ENCODE measurements around the gene TRMT2A.
A peak's percentile ranks its signal among the peaks of the same experiment; 100 is the strongest.

TRMT2A gene

GRCh38 chr22:20130731-20131596 lies 13.9 kb upstream of the TRMT2A start:
- peak; percentile 88 for DNase-seq (ENCODE audit: insufficient read length)
- FAIRE-seq = peak; percentile 86
- no peak for TF ChIP-seq POLR2A (IDR thresholded peaks at IDR 0.05; ENCODE audit: low read depth, low read length)

- TF ChIP-seq TAF1 (IDR thresholded peaks at IDR 0.05; ENCODE audit: borderline replicate concordance, low read depth, low read length) (no peak), POLR2A (IDR thresholded peaks at IDR 0.05; ENCODE audit: low read depth, low read length) (no peak), POLR2AphosphoS5 (IDR thresholded peaks at IDR 0.05; ENCODE audit: low read depth, low read length) (no peak)
- no peak for DNase-seq (ENCODE audit: insufficient read length)
- FAIRE-seq = no peak
Measured at GRCh38 chr22:20130319-20130718, 13.3 kb upstream of the TRMT2A start.

- FAIRE-seq (no peak), DNase-seq (ENCODE audit: insufficient read length) (no peak)
- no peak for TF ChIP-seq POLR2AphosphoS5 (IDR thresholded peaks at IDR 0.05; ENCODE audit: low read depth, low read length)
- no peak for TF ChIP-seq POLR2A (IDR thresholded peaks at IDR 0.05; ENCODE audit: low read depth, low read length)
- no peak for TF ChIP-seq TAF1 (IDR thresholded peaks at IDR 0.05; ENCODE audit: borderline replicate concordance, low read depth, low read length)
Measured at GRCh38 chr22:20129747-20130014, 12.7 kb upstream of the TRMT2A start.

GRCh38 chr22:20128902-20129746 lies 12.1 kb upstream of the TRMT2A start:
- FAIRE-seq (no peak), DNase-seq (ENCODE audit: insufficient read length) (no peak)
- TF ChIP-seq TAF1 (IDR thresholded peaks at IDR 0.05; ENCODE audit: borderline replicate concordance, low read depth, low read length) = no peak

- no peak; the same call in 1 of the 2 replicates for TF ChIP-seq POLR2A (IDR thresholded peaks at IDR 0.05; ENCODE audit: low read depth, low read length)
- no peak for TF ChIP-seq TAF1 (IDR thresholded peaks at IDR 0.05; ENCODE audit: borderline replicate concordance, low read depth, low read length)
- no peak for TF ChIP-seq POLR2AphosphoS5 (IDR thresholded peaks at IDR 0.05; ENCODE audit: low read depth, low read length)
- DNase-seq (ENCODE audit: insufficient read length) (no peak), FAIRE-seq (no peak)
Measured at GRCh38 chr22:20128619-20128901, 11.5 kb upstream of the TRMT2A start.

- FAIRE-seq = no peak
- no peak for DNase-seq (ENCODE audit: insufficient read length)
- TF ChIP-seq POLR2AphosphoS5 (IDR thresholded peaks at IDR 0.05; ENCODE audit: low read depth, low read length) = peak; percentile 80
- TF ChIP-seq POLR2A (IDR thresholded peaks at IDR 0.05; ENCODE audit: low read depth, low read length) = peak; percentile 50
- TF ChIP-seq TAF1 (IDR thresholded peaks at IDR 0.05; ENCODE audit: borderline replicate concordance, low read depth, low read length) = no peak
Measured at GRCh38 chr22:20127869-20128618, 11.0 kb upstream of the TRMT2A start.

- FAIRE-seq = no peak
- TF ChIP-seq POLR2AphosphoS5 (IDR thresholded peaks at IDR 0.05; ENCODE audit: low read depth, low read length) (no peak; the same call in 1 of the 2 replicates), TAF1 (IDR thresholded peaks at IDR 0.05; ENCODE audit: borderline replicate concordance, low read depth, low read length) (no peak), POLR2A (IDR thresholded peaks at IDR 0.05; ENCODE audit: low read depth, low read length) (no peak)
- no peak for DNase-seq (ENCODE audit: insufficient read length)
Measured at GRCh38 chr22:20127318-20127868, 10.4 kb upstream of the TRMT2A start.

- DNase-seq (ENCODE audit: insufficient read length) = no peak
- FAIRE-seq = no peak
- no peak for TF ChIP-seq POLR2A (IDR thresholded peaks at IDR 0.05; ENCODE audit: low read depth, low read length)
- TF ChIP-seq TAF1 (IDR thresholded peaks at IDR 0.05; ENCODE audit: borderline replicate concordance, low read depth, low read length) = no peak
Measured at GRCh38 chr22:20126284-20127029, 9.4 kb upstream of the TRMT2A start.

GRCh38 chr22:20125201-20126174 lies 8.5 kb upstream of the TRMT2A start:
- DNase-seq (ENCODE audit: insufficient read length) = no peak
- TF ChIP-seq TAF1 (IDR thresholded peaks at IDR 0.05; ENCODE audit: borderline replicate concordance, low read depth, low read length) (no peak), POLR2AphosphoS5 (IDR thresholded peaks at IDR 0.05; ENCODE audit: low read depth, low read length) (no peak), POLR2A (IDR thresholded peaks at IDR 0.05; ENCODE audit: low read depth, low read length) (no peak)
- FAIRE-seq = no peak

All from GM12892 (cell line).